Endothelial cell of umbilical vein (primary cell): Measurements from ENCODE around the gene CDC42. TPM values are rescaled to one million over a fixed set of nuclear protein-coding genes. Genes with fewer than 3 reads are reported as not detected.

Experiments used
- BruUV-seq: library from RNA; stranded (reverse); fragments of 400-500 nt; replicated peaks from 2 replicates; lab custom pipeline; 2021; lab: Mats Ljungman, UMichigan
- CTCF ChIA-PET: fragments of 300-600, 350-600 bp; sonication (Branson Sonifier 250); formaldehyde crosslinking; loops from one replicate; lab custom pipeline; 2021; ENCODE audit warnings: antibody characterized with exemption, inconsistent platforms; lab: Charles Lee
- POLR2A ChIA-PET: fragments of 300-600, 350-600 bp; sonication (Branson Sonifier 250); formaldehyde crosslinking; loops from one replicate; lab custom pipeline; 2021; ENCODE audit warnings: antibody characterized with exemption, inconsistent platforms; lab: Charles Lee
- DNase-seq: peaks from one replicate; pipeline ENCODE4 v3.0.0-alpha.2; 2011; ENCODE audit warnings: low read depth, low spot score
- FAIRE-seq: peaks from 2 replicates; lab custom pipeline; 2011; peaks lifted over from hg19 to GRCh38; lab: Jason Lieb, UNC
- H2AFZ ChIP-seq: 2 replicates; pipeline ENCODE4 v1.6.0; 2012; ENCODE audit warnings: low read depth, low read length, control low read depth, inconsistent platforms
- H3K27ac ChIP-seq: 2 replicates; pipeline ENCODE4 v1.5.1; 2011; ENCODE audit warnings: low read depth, mild to moderate bottlenecking, control low read depth, low read length, moderate library complexity; ENCODE audit not compliant: insufficient read depth
- H3K27me3 ChIP-seq, 2 experiments: 2 replicates each; pipeline versions ENCODE4 v1.6.0 to v1.6.1; 2011; ENCODE audit warnings: low read length in 2 of 2, mixed read lengths in 1 of 2; ENCODE audit not compliant: control insufficient read depth in 2 of 2, insufficient read depth in 2 of 2
- H3K36me3 ChIP-seq, 2 experiments: 2 replicates in 1 of 2; 3 replicates in 1 of 2; pipeline ENCODE4 v1.5.1; 2011; ENCODE audit warnings: low read length in 2 of 2, mild to moderate bottlenecking in 1 of 2, moderate library complexity in 1 of 2; ENCODE audit not compliant: control insufficient read depth in 2 of 2, insufficient read depth in 2 of 2; ENCODE audit errors: extremely low read depth in 1 of 2
- H3K4me1 ChIP-seq: 3 replicates; pipeline ENCODE4 v1.5.1; 2011; ENCODE audit warnings: mild to moderate bottlenecking, low read length; ENCODE audit not compliant: control insufficient read depth, insufficient read depth; ENCODE audit errors: extremely low read depth
- H3K4me2 ChIP-seq: 2 replicates; pipeline ENCODE4 v1.6.1; 2011; ENCODE audit warnings: low read length, control low read depth, mixed read lengths; ENCODE audit not compliant: insufficient read depth
- H3K4me3 ChIP-seq, 3 experiments: fragments of 200-600 bp in 1 of 3; sonication (generic), shearing (Covaris generic) in 1 of 3; replicated peaks in 1 of 3; 2 replicates each; pipeline ENCODE4 v1.5.1; 2011 to 2016; ENCODE audit warnings: control low read depth in 3 of 3, low read length in 3 of 3, mild to moderate bottlenecking in 2 of 3, inconsistent platforms in 1 of 3, low read depth in 1 of 3, moderate library complexity in 1 of 3; ENCODE audit not compliant: insufficient read depth in 1 of 3
- H3K79me2 ChIP-seq: 2 replicates; pipeline ENCODE4 v1.6.0; 2012; ENCODE audit warnings: low read length, inconsistent platforms; ENCODE audit not compliant: control insufficient read depth, insufficient read depth
- H3K9ac ChIP-seq: replicated peaks from 2 replicates; pipeline ENCODE3; 2011; ENCODE audit warnings: low read length, control low read depth; ENCODE audit not compliant: insufficient read depth; ENCODE audit errors: extremely low read depth
- H3K9me1 ChIP-seq: replicated peaks from 3 replicates; pipeline ENCODE4 v1.6.0; 2011; ENCODE audit warnings: mild to moderate bottlenecking, low read length; ENCODE audit not compliant: control insufficient read depth, insufficient read depth; ENCODE audit errors: extremely low read depth
- H3K9me3 ChIP-seq: replicated peaks from 2 replicates; pipeline ENCODE4 v1.5.1; 2012; ENCODE audit warnings: low read length, inconsistent platforms; ENCODE audit not compliant: control insufficient read depth, insufficient read depth
- H4K20me1 ChIP-seq: replicated peaks from 2 replicates; pipeline ENCODE3; 2011; ENCODE audit warnings: mild to moderate bottlenecking, low read length; ENCODE audit not compliant: control insufficient read depth, insufficient read depth; ENCODE audit errors: extremely low read depth
- EZH2 ChIP-seq: IDR thresholded peaks from 2 replicates; pipeline ENCODE4 v1.6.1; 2012; ENCODE audit warnings: borderline replicate concordance, low read depth, mild to moderate bottlenecking, moderate library complexity, low read length, inconsistent platforms; ENCODE audit not compliant: severe bottlenecking
- FOS ChIP-seq: IDR thresholded peaks from 2 replicates; pipeline ENCODE4 v1.6.1; 2011; ENCODE audit warnings: mild to moderate bottlenecking, low read length, moderate library complexity, borderline replicate concordance; ENCODE audit not compliant: insufficient read depth
- GATA2 ChIP-seq: IDR thresholded peaks from 2 replicates; pipeline ENCODE4 v1.7.0; 2011; ENCODE audit warnings: low read depth, mild to moderate bottlenecking, moderate library complexity, mixed read lengths, low read length; ENCODE audit not compliant: insufficient read length, insufficient read depth
- JUN ChIP-seq: IDR thresholded peaks from 2 replicates; pipeline ENCODE4 v1.6.1; 2011; ENCODE audit warnings: borderline replicate concordance, low read depth; ENCODE audit not compliant: insufficient read length, insufficient read depth
- MYC ChIP-seq: IDR thresholded peaks from one replicate; pipeline ENCODE4 v1.6.1; 2011; ENCODE audit warnings: mild to moderate bottlenecking, low read depth, low read length
- POLR2A ChIP-seq: IDR thresholded peaks from 2 replicates; pipeline ENCODE4 v1.6.1; 2012; ENCODE audit warnings: low read depth, mild to moderate bottlenecking, control low read depth, low read length
- POLR2AphosphoS5 ChIP-seq: IDR thresholded peaks from 2 replicates; pipeline ENCODE4 v1.6.1; 2012; ENCODE audit warnings: low read depth, mild to moderate bottlenecking, control low read depth, low read length, moderate library complexity; ENCODE audit not compliant: insufficient read depth
- dilution Hi-C: fragments of 300-500 bp; cut with MboI; formaldehyde crosslinking; loops from one replicate; pipeline ENCODE4 v1.15.0; 2019; ENCODE audit warnings: low sequenced_read_pairs; ENCODE audit not compliant: extremely low pct_ligation_motif_present
- intact Hi-C: fragments of 100-400 bp; cut with micrococcal nuclease; formaldehyde crosslinking; loops from one replicate; pipeline ENCODE4 v1.10.0; 2022
- polyA plus RNA-seq, 4 experiments: library from polyadenylated mRNA; depleted of rRNA in 3 of 4; stranded (reverse) in 3 of 4; unstranded in 1 of 4; fragments of >200 nt; gene quantifications; 2 replicates each; pipeline versions ENCODE4 v1.2.1 to v1.2.3, GENCODE V29; 2011 to 2012; ENCODE audit warnings: missing spikeins in 1 of 4
- total RNA-seq: library from RNA; stranded (reverse); gene quantifications from 2 replicates; pipeline ENCODE4 v1.2.3, GENCODE V29; 2021
- TF ChIP-seq, protein P1 (sequence below), 2 donors: IDR thresholded peaks; 1 replicate in 1 of 2; 2 replicates in 1 of 2; pipeline ENCODE4 v1.5.1; 2011; ENCODE audit warnings: low read length in 2 of 2, mild to moderate bottlenecking in 2 of 2, moderate library complexity in 2 of 2, control low read depth in 1 of 2, inconsistent platforms in 1 of 2, low read depth in 1 of 2; ENCODE audit not compliant: insufficient read depth in 1 of 2; ENCODE audit errors: extremely low read depth in 1 of 2
- TF ChIP-seq, protein P2 (sequence below): IDR thresholded peaks from 2 replicates; pipeline ENCODE4 v1.6.1; 2011; ENCODE audit not compliant: insufficient read depth, insufficient read length

Gene CDC42
- total and polyA plus RNA-seq, 2 donors (not counting 3 experiments of a cell fraction or from before 2014, with no cell fraction given): 199 to 381 TPM

DNA sequence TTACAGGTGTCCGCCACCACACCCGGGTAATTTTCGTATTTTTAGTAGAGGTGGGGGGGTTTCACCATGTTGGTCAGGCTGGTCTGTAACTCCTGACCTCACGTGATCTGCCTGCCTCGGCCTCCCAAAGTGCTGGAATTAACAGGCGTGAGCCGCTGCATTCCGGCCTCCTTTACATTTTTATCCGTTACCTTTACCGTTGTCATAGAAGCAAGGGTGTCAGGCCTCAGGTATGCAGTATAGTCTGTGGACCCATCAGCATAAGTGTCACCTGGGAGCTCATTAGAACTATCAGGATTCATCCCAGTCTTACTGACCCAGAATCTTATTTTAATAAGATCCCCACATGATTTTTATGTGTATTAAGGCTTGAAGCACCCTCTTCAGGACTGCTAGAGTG lies 5.4 kb downstream of the CDC42 start:
- no peak overlapping the region for H3K27ac ChIP-seq
- H2AFZ ChIP-seq: no peak overlapping the region
- peaks cover 28% of the 10 kb centered on the region for H3K4me1 ChIP-seq
- DNase-seq: no peak
- peaks cover 95% of the 10 kb centered on the region for H3K79me2 ChIP-seq
- no peaks in the 10 kb centered on the region for H3K9me3 ChIP-seq
- H3K36me3 ChIP-seq: peaks cover 0 to 2% of the 10 kb centered on the region in 2 experiments
- H3K4me3 ChIP-seq: no peak overlapping the region
- intact Hi-C loops (no loop called here), dilution Hi-C loops (no loop called here)
- no peaks in the 10 kb centered on the region for H3K27me3 ChIP-seq
- no peaks in the 10 kb centered on the region for H3K9me1 ChIP-seq
- peaks cover 36% of the 10 kb centered on the region for H4K20me1 ChIP-seq
- CTCF ChIA-PET: interaction anchor here (0.8 kb wide), 1 partner anchor 34 kb away, joined by 3 read pairs; no protein-coding TSS in a partner anchor
- no peak for TF ChIP-seq POLR2A
- TF ChIP-seq POLR2AphosphoS5: no peak
- no peak for TF ChIP-seq EZH2
- no peak for TF ChIP-seq GATA2
- TF ChIP-seq, protein P1, sequence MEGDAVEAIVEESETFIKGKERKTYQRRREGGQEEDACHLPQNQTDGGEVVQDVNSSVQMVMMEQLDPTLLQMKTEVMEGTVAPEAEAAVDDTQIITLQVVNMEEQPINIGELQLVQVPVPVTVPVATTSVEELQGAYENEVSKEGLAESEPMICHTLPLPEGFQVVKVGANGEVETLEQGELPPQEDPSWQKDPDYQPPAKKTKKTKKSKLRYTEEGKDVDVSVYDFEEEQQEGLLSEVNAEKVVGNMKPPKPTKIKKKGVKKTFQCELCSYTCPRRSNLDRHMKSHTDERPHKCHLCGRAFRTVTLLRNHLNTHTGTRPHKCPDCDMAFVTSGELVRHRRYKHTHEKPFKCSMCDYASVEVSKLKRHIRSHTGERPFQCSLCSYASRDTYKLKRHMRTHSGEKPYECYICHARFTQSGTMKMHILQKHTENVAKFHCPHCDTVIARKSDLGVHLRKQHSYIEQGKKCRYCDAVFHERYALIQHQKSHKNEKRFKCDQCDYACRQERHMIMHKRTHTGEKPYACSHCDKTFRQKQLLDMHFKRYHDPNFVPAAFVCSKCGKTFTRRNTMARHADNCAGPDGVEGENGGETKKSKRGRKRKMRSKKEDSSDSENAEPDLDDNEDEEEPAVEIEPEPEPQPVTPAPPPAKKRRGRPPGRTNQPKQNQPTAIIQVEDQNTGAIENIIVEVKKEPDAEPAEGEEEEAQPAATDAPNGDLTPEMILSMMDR (IDR thresholded peaks at IDR 0.05; ENCODE audit: extremely low read depth in 1 of 2, insufficient read depth in 1 of 2, low read depth in 1 of 2, low read length in 2 of 2): no peak
- no peak for TF ChIP-seq FOS
- TF ChIP-seq, protein P2, sequence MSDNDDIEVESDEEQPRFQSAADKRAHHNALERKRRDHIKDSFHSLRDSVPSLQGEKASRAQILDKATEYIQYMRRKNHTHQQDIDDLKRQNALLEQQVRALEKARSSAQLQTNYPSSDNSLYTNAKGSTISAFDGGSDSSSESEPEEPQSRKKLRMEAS: no peak
- no peak for TF ChIP-seq MYC
- no peak for TF ChIP-seq JUN
- POLR2A ChIA-PET: no interaction called here
- no TSS peak for BruUV-seq
- H3K4me2 ChIP-seq: no peak overlapping the region
- H3K9ac ChIP-seq: no peak overlapping the region
- no peak for FAIRE-seq
